Measurements from ENCODE around the gene ANKRD53.

ANKRD53 gene

GRCh38 chr2:70965506-70965905, 12.9 kb upstream of the ANKRD53 start:
- ATAC-seq (ENCODE audit: low read depth), result no peak
- no peaks in the 10 kb centered on the region for H3K4me1 ChIP-seq (ENCODE audit: insufficient read depth, poor library complexity, severe bottlenecking)
- H3K36me3 ChIP-seq (ENCODE audit: low read depth), result no peaks in the 10 kb centered on the region
- no peak overlapping the region for H3K27ac ChIP-seq (ENCODE audit: poor library complexity, severe bottlenecking)
- DNase-seq (ENCODE audit: low spot score), result no peak
- TF ChIP-seq CTCF (IDR thresholded peaks at IDR 0.05; ENCODE audit: poor library complexity, severe bottlenecking), result no peak
- H3K4me3 ChIP-seq (ENCODE audit: severe bottlenecking), result no peak overlapping the region
- H3K9me3 ChIP-seq (ENCODE audit: severe bottlenecking), result no peaks in the 10 kb centered on the region
- H3K27me3 ChIP-seq (ENCODE audit: insufficient read depth, poor library complexity, severe bottlenecking), result peaks cover 24% of the 10 kb centered on the region

- H3K27me3 ChIP-seq (ENCODE audit: insufficient read depth, poor library complexity, severe bottlenecking), result peaks cover 30% of the 10 kb centered on the region
- ATAC-seq (ENCODE audit: low read depth) (no peak), DNase-seq (ENCODE audit: low spot score) (no peak)
- H3K27ac ChIP-seq (ENCODE audit: poor library complexity, severe bottlenecking), result no peak overlapping the region
- no peak for TF ChIP-seq CTCF (IDR thresholded peaks at IDR 0.05; ENCODE audit: poor library complexity, severe bottlenecking)
- H3K4me3 ChIP-seq (ENCODE audit: severe bottlenecking), result no peak overlapping the region
- H3K4me1 ChIP-seq (ENCODE audit: insufficient read depth, poor library complexity, severe bottlenecking), result no peaks in the 10 kb centered on the region
- H3K36me3 ChIP-seq (ENCODE audit: low read depth), result no peaks in the 10 kb centered on the region
- no peaks in the 10 kb centered on the region for H3K9me3 ChIP-seq (ENCODE audit: severe bottlenecking)
Measured at GRCh38 chr2:70966681-70967080, 11.7 kb upstream of the ANKRD53 start.

- Histone ChIP-seq H3K4me3 (ENCODE audit: severe bottlenecking) (no peak overlapping the region), H3K4me1 (ENCODE audit: insufficient read depth, poor library complexity, severe bottlenecking) (no peaks in the 10 kb centered on the region), H3K9me3 (ENCODE audit: severe bottlenecking) (no peaks in the 10 kb centered on the region), H3K27me3 (ENCODE audit: insufficient read depth, poor library complexity, severe bottlenecking) (peaks cover 32% of the 10 kb centered on the region), H3K36me3 (ENCODE audit: low read depth) (no peaks in the 10 kb centered on the region), H3K27ac (ENCODE audit: poor library complexity, severe bottlenecking) (no peak overlapping the region)
- ATAC-seq (ENCODE audit: low read depth) (no peak), DNase-seq (ENCODE audit: low spot score) (no peak)
- no peak for TF ChIP-seq CTCF (IDR thresholded peaks at IDR 0.05; ENCODE audit: poor library complexity, severe bottlenecking)
Measured at GRCh38 chr2:70967189-70967588, 11.2 kb upstream of the ANKRD53 start.

GRCh38 chr2:70974592-70974991, 3.8 kb upstream of the ANKRD53 start:
- ATAC-seq (ENCODE audit: low read depth), result no peak
- H3K27me3 ChIP-seq (ENCODE audit: insufficient read depth, poor library complexity, severe bottlenecking), result peaks cover 15% of the 10 kb centered on the region
- H3K27ac ChIP-seq (ENCODE audit: poor library complexity, severe bottlenecking), result no peak overlapping the region
- H3K9me3 ChIP-seq (ENCODE audit: severe bottlenecking), result no peaks in the 10 kb centered on the region
- peaks cover 15% of the 10 kb centered on the region for H3K4me1 ChIP-seq (ENCODE audit: insufficient read depth, poor library complexity, severe bottlenecking)
- H3K36me3 ChIP-seq (ENCODE audit: low read depth), result no peaks in the 10 kb centered on the region
- no peak for DNase-seq (ENCODE audit: low spot score)
- H3K4me3 ChIP-seq (ENCODE audit: severe bottlenecking), result no peak overlapping the region
- no peak for TF ChIP-seq CTCF (IDR thresholded peaks at IDR 0.05; ENCODE audit: poor library complexity, severe bottlenecking)

GRCh38 chr2:70975237-70975636, 3.2 kb upstream of the ANKRD53 start:
- ATAC-seq (ENCODE audit: low read depth) (no peak), DNase-seq (ENCODE audit: low spot score) (no peak)
- H3K9me3 ChIP-seq (ENCODE audit: severe bottlenecking), result no peaks in the 10 kb centered on the region
- peaks cover 10% of the 10 kb centered on the region for H3K27me3 ChIP-seq (ENCODE audit: insufficient read depth, poor library complexity, severe bottlenecking)
- no peak overlapping the region for H3K4me3 ChIP-seq (ENCODE audit: severe bottlenecking)
- no peak for TF ChIP-seq CTCF (IDR thresholded peaks at IDR 0.05; ENCODE audit: poor library complexity, severe bottlenecking)
- H3K27ac ChIP-seq (ENCODE audit: poor library complexity, severe bottlenecking), result no peak overlapping the region
- H3K36me3 ChIP-seq (ENCODE audit: low read depth), result no peaks in the 10 kb centered on the region
- peaks cover 15% of the 10 kb centered on the region for H3K4me1 ChIP-seq (ENCODE audit: insufficient read depth, poor library complexity, severe bottlenecking)
